NAMALWA (cell line): ENCODE data around the gene ALK.

ENCODE experiments used
- DNase-seq: peaks from one replicate; pipeline ENCODE4 v3.0.0-alpha.2; 2015; ENCODE audit warnings: low spot score

The ALK gene

GRCh38 chr2:29191817-29192216, 729.6 kb downstream of the ALK start:
- no peak for DNase-seq

GRCh38 chr2:29189052-29189451, 732.3 kb downstream of the ALK start:
- DNase-seq, result peak; percentile 36

- DNase-seq, result no peak
Observed at GRCh38 chr2:29187926-29188325, 733.5 kb downstream of the ALK start.

- DNase-seq, result no peak
Observed at GRCh38 chr2:29186817-29187216, 734.6 kb downstream of the ALK start.

GRCh38 chr2:29184531-29184930, 736.9 kb downstream of the ALK start:
- no peak for DNase-seq

GRCh38 chr2:29182920-29183319, 738.5 kb downstream of the ALK start:
- DNase-seq, result no peak

- no peak for DNase-seq
Observed at GRCh38 chr2:29182334-29182733, 739.1 kb downstream of the ALK start.

- no peak for DNase-seq
Observed at GRCh38 chr2:29175338-29175737, 746.0 kb downstream of the ALK start.

- DNase-seq, result no peak
Observed at GRCh38 chr2:29174937-29175336, 746.4 kb downstream of the ALK start.

- no peak for DNase-seq
Observed at GRCh38 chr2:29166242-29167039, 754.9 kb downstream of the ALK start.

- DNase-seq, result no peak
Observed at GRCh38 chr2:29165362-29166241, 755.8 kb downstream of the ALK start.

GRCh38 chr2:29164091-29164846, 757.1 kb downstream of the ALK start:
- DNase-seq, result peak; percentile 9

- DNase-seq, result no peak
Observed at GRCh38 chr2:29162204-29162928, 759.0 kb downstream of the ALK start.

- no peak for DNase-seq
Observed at GRCh38 chr2:29160184-29160583, 761.2 kb downstream of the ALK start.

- DNase-seq, result no peak
Observed at GRCh38 chr2:29159125-29159524, 762.3 kb downstream of the ALK start.

GRCh38 chr2:29157131-29157530, 764.3 kb downstream of the ALK start:
- DNase-seq, result no peak

GRCh38 chr2:29155578-29155977, 765.8 kb downstream of the ALK start:
- no peak for DNase-seq

- no peak for DNase-seq
Observed at GRCh38 chr2:29154610-29155009, 766.8 kb downstream of the ALK start.

GRCh38 chr2:29147963-29148362, 773.4 kb downstream of the ALK start:
- DNase-seq, result no peak

- DNase-seq, result no peak
Observed at GRCh38 chr2:29146197-29146596, 775.2 kb downstream of the ALK start.

- no peak for DNase-seq
Observed at GRCh38 chr2:29143657-29144056, 777.7 kb downstream of the ALK start.
